DMS79 (cell line): ENCODE measurements around the gene HABP4.

Experiments
- DNase-seq: peaks from one replicate; lab custom pipeline; 2025; lab: John Stamatoyannopoulos, UW

Gene HABP4

GRCh38 chr9:96435345-96435744 is 14.6 kb upstream of the HABP4 start:
- no peak for DNase-seq

- DNase-seq: no peak
Measured at GRCh38 chr9:96436063-96436455, 13.9 kb upstream of the HABP4 start.

DNA sequence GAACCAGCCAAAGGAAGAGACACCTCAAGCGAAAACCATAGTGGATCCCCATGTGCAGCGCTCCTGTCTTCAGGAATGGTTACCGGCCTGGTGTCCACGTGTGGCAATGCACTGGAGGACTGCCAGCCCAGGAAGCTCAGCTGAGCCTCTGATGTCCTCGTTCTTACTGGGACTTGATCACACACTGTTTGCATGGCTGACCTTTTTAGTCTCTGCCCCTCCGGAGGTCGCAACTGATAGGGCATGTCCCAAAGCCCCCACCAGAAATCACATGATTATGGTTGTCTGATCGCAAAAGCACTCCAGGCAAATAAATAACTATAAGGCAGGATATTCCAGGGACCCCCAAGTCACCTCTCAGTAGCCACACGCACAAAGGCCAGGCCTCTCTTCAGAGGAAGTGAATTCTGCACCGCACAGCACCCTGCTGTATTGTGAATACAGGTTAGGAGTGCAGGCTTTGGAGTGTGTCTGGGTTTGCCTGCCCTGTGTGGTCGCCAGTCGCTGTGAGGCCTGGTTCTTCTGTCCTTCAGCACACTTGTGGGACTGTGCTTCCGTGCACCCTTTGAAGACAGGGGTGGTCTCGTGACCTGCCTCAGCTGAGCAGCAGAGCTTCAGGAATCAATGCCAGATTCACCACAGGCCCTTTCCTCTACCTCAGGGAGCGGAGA is 13.4 kb upstream of the HABP4 start:
- no peak for DNase-seq

- no peak for DNase-seq
Measured at GRCh38 chr9:96437454-96437853, 12.5 kb upstream of the HABP4 start.

DNA sequence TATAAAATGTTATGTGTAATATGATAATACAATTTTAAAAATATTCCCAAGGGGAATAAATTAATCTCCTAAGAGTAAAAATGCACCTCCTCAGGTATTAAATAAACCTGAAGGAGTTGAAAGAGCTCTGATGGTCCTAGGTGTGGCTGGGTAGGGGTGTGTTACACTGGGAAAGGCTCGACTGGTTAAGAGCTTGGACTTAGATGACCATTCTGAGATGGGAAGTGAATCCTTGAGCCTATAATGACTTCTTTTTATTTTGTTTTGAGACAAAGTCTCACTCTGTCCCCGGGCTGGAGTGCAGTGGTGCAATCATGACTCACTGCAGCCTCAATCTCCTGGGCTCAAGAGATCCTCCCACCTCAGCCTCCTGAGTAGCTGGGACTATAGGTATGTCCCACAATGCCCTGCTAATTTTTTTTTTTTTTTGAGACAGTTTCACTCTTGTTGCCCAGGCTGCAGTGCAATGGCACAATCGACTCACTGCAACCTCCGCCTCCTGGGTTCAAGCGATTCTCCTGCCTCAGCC is 9.2 kb upstream of the HABP4 start:
- DNase-seq: no peak

DNA sequence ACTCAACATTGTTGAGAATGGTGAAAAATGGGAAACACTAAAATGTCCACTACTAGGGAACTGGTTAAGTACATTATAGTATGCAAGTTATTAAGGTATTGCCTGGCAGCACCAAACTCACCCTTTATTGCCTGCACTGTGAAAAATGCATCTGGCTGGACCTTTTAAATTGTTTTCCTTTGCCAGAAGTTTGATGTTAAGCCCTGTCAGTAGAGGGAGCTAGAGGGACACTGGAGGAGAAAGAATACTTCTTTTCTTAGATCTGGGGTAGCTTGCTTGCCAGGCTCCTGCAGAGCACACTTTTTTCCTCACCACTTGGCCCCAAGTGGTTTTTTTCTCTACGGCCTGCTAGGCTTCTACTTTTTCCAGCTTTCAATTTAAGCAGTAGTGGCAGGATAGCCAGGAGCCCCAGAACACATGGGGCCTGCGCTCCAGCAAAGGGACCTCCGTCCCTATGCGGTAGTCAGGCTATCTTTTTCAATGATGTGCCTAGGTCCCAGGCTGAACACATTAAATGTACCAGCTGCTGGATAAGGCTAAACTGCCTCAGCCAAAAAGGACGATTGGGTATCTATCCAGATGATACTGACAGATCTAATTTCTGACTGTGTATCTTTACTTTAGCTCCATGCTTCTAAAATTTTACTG is 8.0 kb upstream of the HABP4 start:
- no peak for DNase-seq

- DNase-seq: no peak
Measured at GRCh38 chr9:96442491-96442890, 7.5 kb upstream of the HABP4 start.

- no peak for DNase-seq
Measured at GRCh38 chr9:96447406-96447805, 2.6 kb upstream of the HABP4 start.

- DNase-seq: no peak
Measured at GRCh38 chr9:96448546-96449170, 1.3 kb upstream of the HABP4 start.

GRCh38 chr9:96449523-96449844 is 485 bp upstream of the HABP4 start:
- DNase-seq: no peak

DNA sequence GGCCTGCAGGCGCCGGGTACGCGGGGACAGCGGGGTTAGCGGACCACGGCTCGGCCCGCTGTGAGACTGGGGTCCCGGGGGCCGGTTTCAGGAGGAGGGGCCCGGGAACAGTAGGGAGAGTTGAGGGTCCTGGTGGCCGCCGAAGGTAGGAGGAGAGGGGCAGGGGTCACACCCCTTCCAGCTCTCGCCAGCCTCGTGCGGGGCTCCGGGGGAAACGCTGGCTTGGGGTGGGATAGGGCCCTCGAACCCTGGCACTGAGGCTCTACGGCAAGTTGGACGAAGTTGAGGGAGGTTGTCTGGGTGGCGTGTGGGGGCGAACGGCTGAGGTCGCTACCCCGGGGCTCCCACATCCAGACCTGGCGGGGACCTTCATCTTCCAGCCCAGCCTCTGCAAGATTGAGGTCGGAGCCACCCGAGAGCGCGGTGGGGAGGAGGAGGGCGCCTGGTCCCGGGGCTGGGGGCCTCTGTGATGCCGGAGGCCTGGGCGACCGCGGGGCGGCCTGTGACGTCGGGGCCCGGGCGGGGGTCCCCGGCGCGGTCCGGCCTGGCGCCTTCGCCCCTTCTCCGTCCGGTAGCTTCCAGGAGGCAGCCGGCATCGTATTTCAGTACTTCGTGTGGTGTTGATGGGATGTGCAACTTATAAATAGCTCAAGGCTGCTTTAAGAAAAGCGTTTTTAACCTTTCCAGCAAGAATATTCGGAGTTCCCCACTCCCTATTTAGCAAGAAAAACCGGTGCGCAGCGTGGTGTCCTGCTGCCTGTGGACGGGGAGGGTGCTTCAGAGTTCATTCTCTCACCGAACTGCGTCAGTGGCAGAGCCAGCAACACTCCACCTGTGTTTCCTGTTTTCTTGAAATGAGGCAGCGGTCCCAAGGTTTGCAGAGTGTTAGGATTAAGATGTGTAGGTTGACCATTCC is 902 bp downstream of the HABP4 start:
- no peak for DNase-seq

- no peak for DNase-seq
Measured at GRCh38 chr9:96453625-96454024, 3.7 kb downstream of the HABP4 start.

GRCh38 chr9:96457266-96457665 is 7.3 kb downstream of the HABP4 start:
- no peak for DNase-seq

GRCh38 chr9:96458226-96458625 is 8.3 kb downstream of the HABP4 start:
- no peak for DNase-seq

GRCh38 chr9:96459268-96460007 is 9.5 kb downstream of the HABP4 start:
- no peak for DNase-seq

DNA sequence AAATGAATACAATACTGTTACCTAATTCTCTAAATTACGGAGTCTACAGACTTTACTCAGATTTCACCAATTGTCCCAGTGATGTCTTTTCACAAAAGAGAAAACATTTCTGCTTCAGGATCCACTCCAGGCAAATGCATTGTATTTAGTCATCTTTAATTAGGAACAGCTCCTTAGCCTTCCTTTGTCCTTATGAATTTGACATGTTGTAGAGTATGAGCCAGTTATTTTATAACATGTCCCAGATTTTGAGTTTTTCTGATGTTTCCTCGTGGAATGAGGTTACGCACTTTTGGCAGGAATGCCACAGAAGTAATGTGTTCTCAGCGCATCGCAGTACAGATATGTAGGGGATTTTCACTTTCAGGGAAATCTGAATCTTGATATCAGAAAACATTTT is 10.5 kb downstream of the HABP4 start:
- no peak for DNase-seq

DNA sequence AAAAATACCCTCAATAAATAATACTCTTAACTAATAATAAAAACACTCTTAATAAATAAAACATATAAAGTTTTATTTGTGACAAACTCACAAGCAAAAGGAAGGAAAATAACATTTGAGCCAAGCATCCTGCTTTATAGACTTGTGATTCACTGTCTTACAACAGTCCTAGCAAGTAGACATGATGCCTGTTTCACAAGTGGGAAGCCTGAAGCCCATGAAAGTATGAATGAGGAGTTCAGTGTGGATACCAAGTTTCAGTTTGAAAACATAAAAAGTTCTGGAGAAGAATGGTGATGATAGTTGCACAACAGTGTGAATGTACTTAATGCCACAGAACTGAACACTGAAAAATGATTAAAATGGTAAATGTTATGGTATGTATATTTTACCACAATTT is 10.9 kb downstream of the HABP4 start:
- DNase-seq: no peak

GRCh38 chr9:96461336-96461735 is 11.4 kb downstream of the HABP4 start:
- no peak for DNase-seq

DNA sequence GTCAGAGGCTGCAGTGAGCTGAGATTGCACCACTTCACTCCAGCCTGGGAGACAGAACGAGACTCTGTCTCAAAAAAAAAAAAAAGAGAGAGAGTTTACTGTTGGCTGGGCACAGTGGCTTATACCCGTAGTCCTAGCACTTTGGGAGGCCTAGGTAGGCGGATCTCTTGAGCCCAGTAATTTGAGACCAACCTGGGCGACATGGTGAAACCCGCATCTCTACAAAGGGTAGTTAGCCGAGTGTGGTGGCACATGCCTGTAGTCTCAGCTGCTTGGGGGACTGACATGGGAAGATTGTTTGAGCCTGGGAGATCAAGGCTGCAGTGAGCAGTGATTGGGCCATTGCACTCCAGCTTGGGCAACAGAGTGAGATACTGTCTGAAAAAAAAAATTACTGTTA is 12.6 kb downstream of the HABP4 start:
- DNase-seq: no peak

GRCh38 chr9:96464426-96464825 is 14.5 kb downstream of the HABP4 start:
- DNase-seq: no peak

- no peak for DNase-seq
Measured at GRCh38 chr9:96467784-96468183, 17.8 kb downstream of the HABP4 start.

DNA sequence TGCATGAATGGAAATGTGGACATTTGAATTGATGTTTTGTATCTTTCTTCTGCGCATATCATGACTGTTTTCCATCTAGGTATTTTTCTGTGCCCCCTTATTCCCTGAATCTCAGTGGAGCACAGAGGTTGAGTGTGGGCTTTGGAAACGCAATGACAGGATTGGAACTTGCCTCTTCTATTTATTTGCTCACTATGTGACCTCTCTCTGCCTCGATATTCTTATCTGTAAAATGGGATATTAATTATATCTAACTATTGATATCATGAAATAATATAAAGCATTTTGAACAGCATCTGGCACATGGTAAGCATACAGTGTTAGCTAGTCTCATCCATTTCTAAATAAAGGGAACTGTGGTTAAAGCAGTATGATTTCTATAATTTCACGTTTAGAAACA is 26.0 kb downstream of the HABP4 start:
- no peak for DNase-seq
